H1 (cell line): ENCODE data around the gene STK16. TPM values are rescaled to one million over a fixed set of nuclear protein-coding genes. Genes with fewer than 3 reads are reported as not detected.

Source experiments
- CTCF ChIA-PET: fragments of 300-600 bp; sonication (Branson Sonifier 250); formaldehyde crosslinking; loops from one replicate; lab custom pipeline; 2021; ENCODE audit not compliant: partially characterized antibody; lab: Charles Lee
- POLR2A ChIA-PET: fragments of 300-600 bp; sonication (Branson Sonifier 250); formaldehyde crosslinking; loops from one replicate; lab custom pipeline; 2021; ENCODE audit warnings: inconsistent platforms; ENCODE audit not compliant: partially characterized antibody; lab: Charles Lee
- DNase-seq, 2 experiments: peaks; one replicate each; pipeline versions ENCODE4 v3.0.0 to v3.0.0-alpha.2; 2010 to 2022; ENCODE audit warnings: low spot score in 2 of 2, low read depth in 1 of 2, mixed read lengths in 1 of 2
- FAIRE-seq: peaks from 2 replicates; lab custom pipeline; 2011; peaks lifted over from hg19 to GRCh38; lab: Jason Lieb, UNC
- H2AFZ ChIP-seq: 2 replicates; pipeline ENCODE4 v1.8.1; 2012; ENCODE audit warnings: low read length, inconsistent platforms
- H2AK5ac ChIP-seq: 2 replicates; pipeline ENCODE4 v1.6.1; 2013; ENCODE audit warnings: low read depth, low read length
- H2BK120ac ChIP-seq: replicated peaks from 2 replicates; pipeline ENCODE3; 2013; ENCODE audit warnings: low read depth, low read length, inconsistent platforms
- H2BK12ac ChIP-seq: 2 replicates; pipeline ENCODE4 v1.6.1; 2013; ENCODE audit warnings: low read depth, low read length
- H2BK15ac ChIP-seq: 2 replicates; pipeline ENCODE4 v1.6.1; 2013; ENCODE audit warnings: low read length
- H2BK20ac ChIP-seq: 2 replicates; pipeline ENCODE4 v1.6.1; 2013; ENCODE audit warnings: low read length
- H2BK5ac ChIP-seq: 2 replicates; pipeline ENCODE4 v1.6.1; 2013; ENCODE audit warnings: low read depth, low read length
- H3K14ac ChIP-seq: 2 replicates; pipeline ENCODE4 v1.6.1; 2013; ENCODE audit warnings: inconsistent platforms; ENCODE audit not compliant: insufficient read length
- H3K18ac ChIP-seq: 2 replicates; pipeline ENCODE4 v1.6.1; 2013; ENCODE audit warnings: low read length; ENCODE audit errors: extremely low read depth
- H3K23ac ChIP-seq: 2 replicates; pipeline ENCODE4 v1.6.1; 2013; ENCODE audit warnings: inconsistent platforms; ENCODE audit not compliant: insufficient read length
- H3K23me2 ChIP-seq: 2 replicates; pipeline ENCODE4 v1.6.1; 2013; ENCODE audit warnings: low read depth, low read length
- H3K27ac ChIP-seq: 2 replicates; pipeline ENCODE4 v1.6.1; 2011; ENCODE audit warnings: low read depth, low read length, inconsistent platforms
- H3K27me3 ChIP-seq, 4 experiments: replicated peaks in 1 of 4; 1 replicate in 1 of 4; 2 replicates in 3 of 4; pipeline versions ENCODE4 v1.6.1 to v1.8.1; 2011 to 2013; ENCODE audit warnings: low read length in 3 of 4, mild to moderate bottlenecking in 3 of 4, inconsistent platforms in 2 of 4, mixed read lengths in 2 of 4, moderate library complexity in 1 of 4; ENCODE audit not compliant: control insufficient read depth in 3 of 4, insufficient read depth in 3 of 4; ENCODE audit errors: extremely low read depth in 1 of 4
- H3K36me3 ChIP-seq, 4 experiments: 2 replicates each; pipeline versions ENCODE4 v1.6.1 to v1.8.1; 2011 to 2013; ENCODE audit warnings: mild to moderate bottlenecking in 4 of 4, low read length in 3 of 4, moderate library complexity in 2 of 4, control low read depth in 1 of 4, inconsistent platforms in 1 of 4; ENCODE audit not compliant: insufficient read depth in 4 of 4, control insufficient read depth in 2 of 4
- H3K4ac ChIP-seq: replicated peaks from 2 replicates; pipeline ENCODE3; 2013; ENCODE audit warnings: low read length, low read depth, mixed read lengths, inconsistent platforms; ENCODE audit not compliant: insufficient read length
- H3K4me1 ChIP-seq, 4 experiments: replicated peaks in 1 of 4; 1 replicate in 1 of 4; 2 replicates in 3 of 4; pipeline versions ENCODE4 v1.6.1 to v1.8.1; 2011 to 2013; ENCODE audit warnings: low read length in 3 of 4, inconsistent platforms in 2 of 4, mixed read lengths in 1 of 4; ENCODE audit not compliant: insufficient read depth in 4 of 4, control insufficient read depth in 3 of 4
- H3K4me2 ChIP-seq, 2 experiments: 2 replicates each; pipeline versions ENCODE4 v1.6.1 to v1.8.1; 2011 to 2013; ENCODE audit warnings: low read depth in 2 of 2, low read length in 2 of 2, control low read depth in 1 of 2, inconsistent platforms in 1 of 2, mild to moderate bottlenecking in 1 of 2; ENCODE audit not compliant: insufficient read depth in 1 of 2
- H3K4me3 ChIP-seq, 4 experiments: fragments of 200-600, 300-600 bp in 1 of 4; sonication (generic), shearing (Covaris generic), sonication (Bioruptor Twin) in 1 of 4; 2 replicates each; pipeline versions ENCODE4 v1.5.1 to v1.8.1; 2011 to 2016; ENCODE audit warnings: low read length in 4 of 4, low read depth in 3 of 4, control low read depth in 2 of 4, inconsistent platforms in 2 of 4, mild to moderate bottlenecking in 2 of 4, mixed read lengths in 1 of 4, moderate library complexity in 1 of 4; ENCODE audit not compliant: insufficient read depth in 2 of 4; ENCODE audit errors: extremely low read depth in 1 of 4
- H3K56ac ChIP-seq: replicated peaks from 2 replicates; pipeline ENCODE3; 2013; ENCODE audit warnings: low read depth, mild to moderate bottlenecking, mixed read lengths, low read length, inconsistent platforms; ENCODE audit not compliant: insufficient read length
- H3K79me1 ChIP-seq: 2 replicates; pipeline ENCODE4 v1.6.1; 2013; ENCODE audit warnings: low read depth, low read length, control low read depth
- H3K79me2 ChIP-seq, 2 experiments: 2 replicates each; pipeline versions ENCODE4 v1.6.1 to v1.8.1; 2012 to 2013; ENCODE audit warnings: low read length in 2 of 2, mild to moderate bottlenecking in 2 of 2, inconsistent platforms in 1 of 2; ENCODE audit not compliant: insufficient read depth in 2 of 2, control insufficient read depth in 1 of 2
- H3K9ac ChIP-seq, 4 experiments: replicated peaks in 1 of 4; 1 replicate in 1 of 4; 2 replicates in 3 of 4; pipeline versions ENCODE4 v1.6.1 to v1.8.1; 2011 to 2013; ENCODE audit warnings: low read depth in 3 of 4, low read length in 3 of 4, control low read depth in 2 of 4, mild to moderate bottlenecking in 2 of 4, moderate library complexity in 2 of 4, inconsistent platforms in 1 of 4; ENCODE audit errors: extremely low read depth in 1 of 4
- H3K9me3 ChIP-seq, 2 experiments: 2 replicates each; pipeline versions ENCODE4 v1.6.1 to v1.8.1; 2012 to 2013; ENCODE audit warnings: mild to moderate bottlenecking in 2 of 2, moderate library complexity in 2 of 2, control low read depth in 1 of 2, inconsistent platforms in 1 of 2, low read depth in 1 of 2, low read length in 1 of 2, mixed read lengths in 1 of 2; ENCODE audit not compliant: insufficient read depth in 2 of 2
- H4K20me1 ChIP-seq, 2 experiments: replicated peaks in 1 of 2; 2 replicates each; pipeline versions ENCODE3 to v1.8.1; 2011 to 2013; ENCODE audit warnings: inconsistent platforms in 2 of 2, low read length in 2 of 2, mild to moderate bottlenecking in 1 of 2; ENCODE audit not compliant: insufficient read depth in 2 of 2, control insufficient read depth in 1 of 2
- H4K5ac ChIP-seq: 2 replicates; pipeline ENCODE4 v1.6.1; 2013; ENCODE audit warnings: low read length, low read depth, mixed read lengths, inconsistent platforms; ENCODE audit not compliant: insufficient read length
- H4K8ac ChIP-seq: 2 replicates; pipeline ENCODE4 v1.8.0; 2013; ENCODE audit warnings: mild to moderate bottlenecking, moderate library complexity, low read length, inconsistent platforms; ENCODE audit not compliant: insufficient read depth; ENCODE audit errors: extremely low read depth
- H4K91ac ChIP-seq: replicated peaks from 2 replicates; pipeline ENCODE3; 2013; ENCODE audit warnings: low read length, mixed read lengths, inconsistent platforms; ENCODE audit not compliant: insufficient read length
- ASH2L ChIP-seq: fragments of 200-600, 300-600 bp; sonication (generic); IDR thresholded peaks from one replicate; pipeline ENCODE4 v1.7.1; 2017; ENCODE audit warnings: low read length
- BCL11A ChIP-seq, 2 experiments: IDR thresholded peaks; one replicate each; pipeline ENCODE4 v1.6.1; 2011; ENCODE audit warnings: low read depth in 2 of 2, low read length in 2 of 2, mild to moderate bottlenecking in 2 of 2
- HDAC6 ChIP-seq: IDR thresholded peaks from one replicate; pipeline ENCODE4 v1.7.1; 2012; ENCODE audit warnings: low read depth, mild to moderate bottlenecking, inconsistent platforms, low read length, moderate library complexity
- POLR2AphosphoS5 ChIP-seq: IDR thresholded peaks from 2 replicates; pipeline ENCODE4 v1.6.1; 2011; ENCODE audit warnings: low read depth, low read length
- RAD21 ChIP-seq, 2 experiments: IDR thresholded peaks in 1 of 2; conservative IDR thresholded peaks in 1 of 2; 2 replicates each; pipeline ENCODE4 v1.6.1; 2011; ENCODE audit warnings: low read depth in 2 of 2, low read length in 2 of 2, improper control_type of control experiment in 1 of 2, inconsistent platforms in 1 of 2, mild to moderate bottlenecking in 1 of 2, moderate library complexity in 1 of 2
- ZNF274 ChIP-seq: IDR thresholded peaks from 2 replicates; pipeline ENCODE4 v1.7.0; 2012; ENCODE audit warnings: low read length, borderline replicate concordance; ENCODE audit errors: extremely low read depth
- WGBS, 2 experiments: shearing (Covaris generic) in 1 of 2; methylation state at CpG; one replicate each; pipeline versions ENCODE4 v1.1.6 to v1.1.7; 2013 to 2015; ENCODE audit warnings: low lambda C conversion rate in 2 of 2, mixed read lengths in 2 of 2, inconsistent platforms in 1 of 2, low coverage in 1 of 2, missing lambda C conversion rate in 1 of 2; ENCODE audit not compliant: insufficient replicate concordance in 2 of 2, insufficient coverage in 1 of 2, insufficient read length in 1 of 2; ENCODE audit errors: extremely low coverage in 1 of 2, missing lambda C conversion rate in 1 of 2; 5-methylcytosine and 5-hydroxymethylcytosine counted together
- polyA plus RNA-seq, 7 experiments: library from polyadenylated mRNA; depleted of rRNA in 3 of 7; stranded (reverse) in 5 of 7; unstranded in 2 of 7; fragments of >200 nt in 5 of 7; fragments of 200-250 nt in 2 of 7; gene quantifications; 1 replicate in 5 of 7; 2 replicates in 1 of 7; 4 replicates in 1 of 7; pipeline versions ENCODE4 v1.2.1 to v1.2.3, GENCODE V29; 2011 to 2013; ENCODE audit warnings: missing spikeins in 2 of 7, mixed read lengths in 2 of 7
- total RNA-seq: library from RNA; stranded (reverse); fragmentation: NEBNext Ultra II Directional; extraction: Animal tissue kit (Norgen Biotek cat#: 25700); gene quantifications from 2 replicates; pipeline ENCODE4 v1.2.1, GENCODE V29; 2021

The STK16 gene
- total and polyA plus RNA-seq, 2 of the 8 experiments (the other 6 are each of a cell fraction or from before 2014, with no cell fraction given): 21.3 to 51.4 TPM

DNA sequence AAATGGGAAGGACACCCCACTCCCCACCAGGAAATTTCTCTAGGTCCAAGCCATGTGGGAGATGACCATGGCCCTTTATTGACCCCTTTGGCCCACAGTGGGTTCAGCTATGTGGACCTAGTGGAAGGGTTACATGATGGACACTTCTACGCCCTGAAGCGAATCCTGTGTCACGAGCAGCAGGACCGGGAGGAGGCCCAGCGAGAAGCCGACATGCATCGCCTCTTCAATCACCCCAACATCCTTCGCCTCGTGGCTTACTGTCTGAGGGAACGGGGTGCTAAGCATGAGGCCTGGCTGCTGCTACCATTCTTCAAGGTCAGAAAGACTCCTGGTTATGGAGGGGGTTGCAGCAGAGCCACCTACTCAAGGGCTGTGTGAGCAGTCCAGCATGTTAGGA is 1.3 kb downstream of the STK16 start:
- no peak overlapping the region for H2BK5ac ChIP-seq
- peak overlapping the region in 2 of 4 experiments; percentile 74 to 81; a peak in 2 of 8 replicates for H3K4me3 ChIP-seq
- H3K56ac ChIP-seq: no peak overlapping the region
- no peaks in the 10 kb centered on the region for H4K20me1 ChIP-seq
- no peak overlapping the region for H3K27ac ChIP-seq
- 93% methylated on average over 10 of the region's 10 CpGs; no CpG with 5 or more reads in 1 of the 2 experiments for WGBS, 2 experiments
- ChIA-PET POLR2A (interaction anchor here (1.0 to 14.9 kb wide), 10 partner anchors 8 to 141 kb away, joined by 3 to 190 read pairs (median 5); partner anchors contain the start of genes ABCB6, ANKZF1, ATG9A and DNPEP), CTCF (interaction anchor here (1.4 to 2.5 kb wide), 5 partner anchors 28 to 107 kb away, joined by 3 to 24 read pairs (median 7); partner anchors contain the start of gene DNAJB2)
- H4K5ac ChIP-seq: no peak overlapping the region
- DNase-seq (no peak), FAIRE-seq (no peak)
- H3K79me2 ChIP-seq: peaks cover 0 to 5% of the 10 kb centered on the region in 2 experiments; a peak in 1 of 4 replicates
- no peak overlapping the region for H3K9ac ChIP-seq
- H2BK20ac ChIP-seq: no peak overlapping the region
- peaks cover 0 to 5% (median 3%) of the 10 kb centered on the region in 4 experiments; a peak in 3 of 7 replicates for H3K4me1 ChIP-seq
- no peak overlapping the region; the same call in 1 of the 2 replicates for H2BK12ac ChIP-seq
- no peak overlapping the region for H3K23ac ChIP-seq
- 0 out of 2 replicates have a peak, but pooled peaks cover 5% of the 10 kb centered on the region for H3K79me1 ChIP-seq
- 0 out of 7 replicates have a peak, but pooled peaks cover 0 to under 1% (median 0%) of the 10 kb centered on the region in 4 experiments for H3K27me3 ChIP-seq
- peak overlapping the region; percentile 28; the same call in 1 of the 2 replicates for H2AK5ac ChIP-seq
- no peak overlapping the region for H2AFZ ChIP-seq
- no peak overlapping the region for H4K91ac ChIP-seq
- no peak overlapping the region for H3K14ac ChIP-seq
- no peak overlapping the region for H3K18ac ChIP-seq
- H3K4ac ChIP-seq: no peak overlapping the region
- TF ChIP-seq ASH2L: no peak
- no peak for TF ChIP-seq ZNF274
- no peak for TF ChIP-seq BCL11A (IDR thresholded peaks at IDR 0.05; ENCODE audit: low read depth in 2 of 2, low read length in 2 of 2)
- no peak for TF ChIP-seq RAD21 (IDR thresholded peaks at IDR 0.05 in 1 of 2, conservative IDR thresholded peaks at IDR 0.05 in 1 of 2; ENCODE audit: low read depth in 2 of 2, low read length in 2 of 2)
- no peak for TF ChIP-seq HDAC6
- no peak for TF ChIP-seq POLR2AphosphoS5
- no peak overlapping the region for H4K8ac ChIP-seq
- H2BK15ac ChIP-seq: no peak overlapping the region
- no peaks in the 10 kb centered on the region for H3K9me3 ChIP-seq
- peaks cover 8% of the 10 kb centered on the region for H3K23me2 ChIP-seq
- no peak overlapping the region for H2BK120ac ChIP-seq
- H3K4me2 ChIP-seq: peak overlapping the region in 1 of 2 experiments; percentile 98; a peak in 1 of 4 replicates
- H3K36me3 ChIP-seq: peaks cover 0 to 9% (median 5%) of the 10 kb centered on the region in 4 experiments; a peak in 5 of 8 replicates
